NCI-H82 treated with DMSO at 0.1 percent for 48 hours (cell line): ENCODE results near the gene FAM131C.
"Not testable (repeated sequence)": the region's sequence is repeated elsewhere in the genome, so short reads cannot be mapped to it uniquely, and the experiment has no call there.

Experiments
- DNase-seq: peaks from one replicate; lab custom pipeline; 2025; ENCODE audit not compliant: unreplicated experiment; lab: John Stamatoyannopoulos, UW

FAM131C gene

GRCh38 chr1:16077406-16078245 is 4.2 kb upstream of the FAM131C start:
- DNase-seq, result no peak

- no peak for DNase-seq
These were observed 3.4 kb upstream of the FAM131C start for GRCh38 chr1:16076865-16077238.

GRCh38 chr1:16076031-16076864 is 2.8 kb upstream of the FAM131C start:
- no peak for DNase-seq

- no peak for DNase-seq
These were observed 2.0 kb upstream of the FAM131C start for GRCh38 chr1:16075337-16076030.

GRCh38 chr1:16074217-16074616 is 766 bp upstream of the FAM131C start:
- DNase-seq, result no peak

- no peak for DNase-seq
These were observed 601 bp downstream of the FAM131C start for GRCh38 chr1:16072616-16073484.

- no peak for DNase-seq
These were observed 1.4 kb downstream of the FAM131C start for GRCh38 chr1:16072095-16072494.

GRCh38 chr1:16071614-16072013 is 1.8 kb downstream of the FAM131C start:
- DNase-seq, result no peak

- no peak for DNase-seq
These were observed 2.7 kb downstream of the FAM131C start for GRCh38 chr1:16070640-16071355.

- no peak for DNase-seq
These were observed 4.8 kb downstream of the FAM131C start for GRCh38 chr1:16068356-16069270.

- DNase-seq, result no peak
These were observed 5.5 kb downstream of the FAM131C start for GRCh38 chr1:16067933-16068332.

- no peak for DNase-seq
These were observed 6.2 kb downstream of the FAM131C start for GRCh38 chr1:16067127-16067768.

- no peak for DNase-seq
These were observed 7.2 kb downstream of the FAM131C start for GRCh38 chr1:16066245-16066644.

- no peak for DNase-seq
These were observed 8.2 kb downstream of the FAM131C start for GRCh38 chr1:16065269-16065576.

- no peak for DNase-seq
These were observed 8.7 kb downstream of the FAM131C start for GRCh38 chr1:16064536-16065268.

- no peak for DNase-seq
These were observed 9.5 kb downstream of the FAM131C start for GRCh38 chr1:16063921-16064320.

- no peak for DNase-seq
These were observed 10.1 kb downstream of the FAM131C start for GRCh38 chr1:16063226-16063829.

GRCh38 chr1:16062687-16063075 is 10.8 kb downstream of the FAM131C start:
- DNase-seq, result not testable (repeated sequence)
